Activated naive CD8-positive, alpha-beta T cell treated with anti-CD3 and anti-CD28 coated beads for 36 hours (primary cell): ENCODE data around the gene WDR43. TPM values are rescaled to one million over a fixed set of nuclear protein-coding genes. Genes with fewer than 3 reads are reported as not detected.

Experiments
- DNase-seq: peaks from one replicate; pipeline ENCODE4 v3.0.0; 2021
- H3K27ac Mint-ChIP-seq: one replicate; pipeline ENCODE4 v1.8.0; 2022; ENCODE audit warnings: mild to moderate bottlenecking, moderate library complexity, mixed read lengths
- H3K27me3 Mint-ChIP-seq: one replicate; pipeline ENCODE4 v1.8.0; 2022; ENCODE audit warnings: mild to moderate bottlenecking, mixed read lengths
- H3K36me3 Mint-ChIP-seq: one replicate; pipeline ENCODE4 v1.8.0; 2021; ENCODE audit warnings: mild to moderate bottlenecking, mixed read lengths
- H3K4me1 Mint-ChIP-seq: one replicate; pipeline ENCODE4 v1.8.0; 2021; ENCODE audit warnings: mixed read lengths
- H3K4me3 Mint-ChIP-seq: one replicate; pipeline ENCODE4 v1.8.0; 2022; ENCODE audit warnings: mild to moderate bottlenecking, moderate library complexity, mixed read lengths
- H3K9me3 Mint-ChIP-seq: one replicate; pipeline ENCODE4 v1.8.0; 2022; ENCODE audit warnings: mixed read lengths
- total RNA-seq, 2 experiments: library from RNA; stranded (reverse); gene quantifications; one replicate each; pipeline ENCODE4 v1.2.3, GENCODE V29; 2021

Gene WDR43
- total RNA-seq, 2 experiments from 2014 or later = 179 to 191 TPM

DNA sequence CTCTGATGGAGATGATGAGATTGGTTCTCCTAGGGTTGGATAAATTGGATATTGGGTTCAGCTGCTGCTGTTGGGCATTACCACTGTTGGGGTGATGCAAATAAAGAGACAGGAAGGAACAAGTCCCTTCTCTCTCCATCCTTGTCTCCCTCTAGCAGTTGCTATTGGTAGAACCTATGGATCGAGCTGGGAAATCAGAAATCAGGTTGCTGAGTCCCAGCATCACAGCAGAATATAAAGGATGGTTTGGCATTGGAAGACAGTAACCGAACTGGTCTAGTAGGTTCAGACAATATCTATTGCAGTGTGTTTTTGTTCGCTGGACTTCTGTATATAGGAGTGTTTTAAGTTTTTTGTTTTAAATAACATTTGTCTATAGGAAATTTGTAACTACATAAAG lies 8.1 kb downstream of the WDR43 start:
- Mint-ChIP-seq H3K4me1 (peaks cover 64% of the 10 kb centered on the region), H3K36me3 (peaks cover 47% of the 10 kb centered on the region), H3K9me3 (no peaks in the 10 kb centered on the region), H3K4me3 (no peak overlapping the region), H3K27me3 (no peaks in the 10 kb centered on the region), H3K27ac (no peak overlapping the region)
- DNase-seq = no peak

DNA sequence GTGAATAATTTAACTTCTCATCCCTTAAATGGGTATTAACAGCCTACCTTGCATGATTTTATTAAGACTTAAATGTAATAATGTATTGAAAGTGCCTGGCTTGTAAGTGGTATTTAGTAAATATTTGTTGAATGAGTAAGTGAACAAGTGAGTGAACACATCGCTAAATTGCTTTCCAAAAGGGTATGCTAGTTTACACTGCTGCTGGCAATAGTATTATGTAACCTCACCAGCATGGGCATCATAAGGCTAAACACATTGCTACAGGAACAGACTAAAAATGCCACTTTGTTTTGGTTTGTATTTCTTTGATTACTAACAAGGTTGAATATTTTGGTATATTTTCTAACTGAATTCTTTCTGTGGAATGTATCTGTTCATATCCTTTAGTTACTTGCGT lies 9.8 kb downstream of the WDR43 start:
- Mint-ChIP-seq H3K27ac (no peak overlapping the region), H3K27me3 (no peaks in the 10 kb centered on the region), H3K4me1 (peaks cover 52% of the 10 kb centered on the region), H3K9me3 (no peaks in the 10 kb centered on the region), H3K36me3 (peaks cover 46% of the 10 kb centered on the region), H3K4me3 (no peak overlapping the region)
- DNase-seq = no peak

- H3K4me1 Mint-ChIP-seq = peaks cover 48% of the 10 kb centered on the region
- H3K27ac Mint-ChIP-seq = peak overlapping the region; percentile 14
- no peaks in the 10 kb centered on the region for H3K9me3 Mint-ChIP-seq
- no peak overlapping the region for H3K4me3 Mint-ChIP-seq
- H3K36me3 Mint-ChIP-seq = peaks cover 48% of the 10 kb centered on the region
- DNase-seq = no peak
- no peaks in the 10 kb centered on the region for H3K27me3 Mint-ChIP-seq
Measured at GRCh38 chr2:28904802-28905457, 10.5 kb downstream of the WDR43 start.

DNA sequence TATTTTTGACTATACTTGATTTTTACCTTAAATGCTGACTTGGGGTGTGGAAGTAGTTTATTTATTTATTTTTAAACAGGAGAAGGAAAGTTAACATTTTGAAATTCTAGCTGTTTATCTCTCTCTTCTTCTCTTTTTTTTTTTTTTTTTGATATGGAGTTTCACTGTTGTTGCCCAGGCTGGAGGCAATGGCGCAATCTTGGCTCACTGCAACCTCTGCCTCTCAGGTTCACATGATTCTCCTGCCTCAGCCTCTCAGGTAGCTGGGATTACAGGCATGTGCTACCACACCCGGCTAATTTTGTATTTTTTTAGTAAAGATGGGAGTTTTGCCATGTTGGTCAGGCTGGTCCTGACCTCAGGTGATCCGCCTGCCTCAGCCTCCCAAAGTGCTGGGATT lies 11.1 kb downstream of the WDR43 start:
- no peak for DNase-seq
- H3K4me1 Mint-ChIP-seq = peaks cover 43% of the 10 kb centered on the region
- H3K36me3 Mint-ChIP-seq = peaks cover 50% of the 10 kb centered on the region
- H3K9me3 Mint-ChIP-seq = no peaks in the 10 kb centered on the region
- no peak overlapping the region for H3K4me3 Mint-ChIP-seq
- H3K27me3 Mint-ChIP-seq = no peaks in the 10 kb centered on the region
- peak overlapping the region; percentile 14 for H3K27ac Mint-ChIP-seq

GRCh38 chr2:28906376-28906775 lies 11.9 kb downstream of the WDR43 start:
- no peak for DNase-seq
- Mint-ChIP-seq H3K4me3 (no peak overlapping the region), H3K27me3 (no peaks in the 10 kb centered on the region), H3K27ac (peak overlapping the region; percentile 15), H3K36me3 (peaks cover 43% of the 10 kb centered on the region), H3K9me3 (no peaks in the 10 kb centered on the region), H3K4me1 (peaks cover 34% of the 10 kb centered on the region)

DNA sequence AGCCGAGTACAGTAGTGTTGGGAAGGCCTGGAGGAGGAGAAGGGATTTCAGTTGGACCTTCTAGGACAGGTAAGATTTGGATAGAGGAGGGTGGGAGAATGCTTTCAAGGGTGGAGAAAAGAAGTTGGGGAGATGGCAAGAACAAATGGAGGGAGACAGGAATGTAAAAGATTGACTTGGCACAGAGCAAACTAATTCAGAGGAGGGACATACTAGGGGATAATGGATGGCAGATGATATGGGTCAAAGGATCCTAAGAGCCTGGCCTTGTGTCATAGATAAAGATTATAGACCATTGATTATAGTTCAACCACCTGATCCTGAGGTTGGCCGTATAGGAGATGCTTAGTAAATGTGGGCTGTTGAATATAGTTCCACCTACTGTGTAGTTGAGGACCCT lies 12.4 kb downstream of the WDR43 start:
- H3K36me3 Mint-ChIP-seq = peaks cover 41% of the 10 kb centered on the region
- DNase-seq = no peak
- H3K4me1 Mint-ChIP-seq = peaks cover 32% of the 10 kb centered on the region
- H3K9me3 Mint-ChIP-seq = no peaks in the 10 kb centered on the region
- no peaks in the 10 kb centered on the region for H3K27me3 Mint-ChIP-seq
- no peak overlapping the region for H3K4me3 Mint-ChIP-seq
- H3K27ac Mint-ChIP-seq = peak overlapping the region; percentile 15

DNA sequence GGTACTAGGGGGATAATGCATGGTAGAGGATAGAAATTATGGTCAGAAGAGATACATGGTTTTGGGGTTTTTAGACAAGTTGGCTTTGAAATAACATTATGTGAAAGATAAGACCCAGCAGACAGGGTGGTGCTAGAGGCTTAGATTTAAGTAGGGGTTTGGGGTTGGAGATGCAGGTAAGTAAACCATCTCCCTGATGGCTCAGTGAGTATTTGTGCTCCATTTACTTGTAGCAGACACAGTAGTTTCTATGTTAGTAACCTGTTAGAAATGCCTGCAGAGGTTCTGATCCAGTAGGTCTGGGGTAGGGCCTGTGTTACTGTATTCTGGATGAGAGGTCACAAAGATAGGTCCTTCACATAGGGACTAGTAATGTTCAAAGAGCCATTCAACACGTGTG lies 13.7 kb downstream of the WDR43 start:
- Mint-ChIP-seq H3K4me3 (no peak overlapping the region), H3K27ac (no peak overlapping the region), H3K27me3 (no peaks in the 10 kb centered on the region), H3K4me1 (peaks cover 27% of the 10 kb centered on the region), H3K36me3 (peaks cover 43% of the 10 kb centered on the region), H3K9me3 (no peaks in the 10 kb centered on the region)
- DNase-seq = no peak

DNA sequence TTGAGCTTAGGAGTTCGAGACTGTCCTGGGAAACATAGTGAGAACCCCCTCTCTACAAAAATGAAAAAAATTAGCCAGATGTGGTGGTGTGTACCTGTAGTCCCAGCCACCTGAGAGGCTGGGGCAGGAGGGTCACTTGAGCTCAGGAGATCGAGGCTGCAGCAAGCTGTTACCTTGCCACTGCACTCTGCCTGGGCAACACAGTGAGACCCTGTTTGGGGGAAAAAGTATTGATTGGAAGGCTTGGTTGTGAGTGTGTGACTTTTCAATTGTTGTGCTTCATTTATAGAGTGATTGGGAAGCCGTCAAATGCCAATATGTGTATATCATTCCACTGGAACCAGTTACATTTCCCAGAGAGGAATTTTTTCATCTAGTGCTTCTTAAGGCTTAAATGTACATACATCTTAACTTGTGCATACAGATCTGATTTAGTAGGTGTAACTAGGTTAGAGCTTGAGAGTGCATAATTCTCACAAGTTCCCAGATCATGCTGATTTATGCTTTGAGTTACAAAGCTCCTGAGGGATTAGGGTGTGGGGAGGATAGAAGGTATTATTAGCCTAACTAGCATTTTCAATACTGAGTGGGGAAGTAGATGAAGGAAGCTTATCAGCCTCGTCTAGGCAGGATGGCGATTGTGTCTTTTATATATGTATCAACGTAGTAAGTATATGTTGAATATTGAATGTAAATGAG lies 15.3 kb downstream of the WDR43 start:
- no peak for DNase-seq

DNA sequence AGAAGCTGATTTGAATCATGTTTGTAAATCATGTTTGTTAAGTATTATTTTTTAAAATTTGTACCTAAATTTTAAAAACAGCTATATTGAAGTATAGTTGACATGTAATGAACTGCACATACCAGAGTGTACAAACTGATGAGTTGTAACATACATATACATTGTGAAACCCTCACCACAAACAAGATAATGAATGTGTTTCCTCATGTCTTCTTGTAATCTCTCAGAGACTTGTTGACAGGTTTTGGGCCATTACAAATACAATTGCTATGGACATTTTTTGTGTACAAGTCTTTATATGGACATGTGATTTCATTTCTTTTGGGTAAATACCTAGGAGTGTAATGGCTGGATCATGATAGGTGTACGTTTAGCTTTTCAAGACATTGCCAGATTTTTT lies 21.5 kb downstream of the WDR43 start:
- no peaks in the 10 kb centered on the region for H3K4me1 Mint-ChIP-seq
- no peak overlapping the region for H3K4me3 Mint-ChIP-seq
- H3K36me3 Mint-ChIP-seq = peaks cover 28% of the 10 kb centered on the region
- no peak overlapping the region for H3K27ac Mint-ChIP-seq
- no peak for DNase-seq
- no peaks in the 10 kb centered on the region for H3K9me3 Mint-ChIP-seq
- H3K27me3 Mint-ChIP-seq = no peaks in the 10 kb centered on the region

More for the DNA sequence above, 15.3 kb downstream of the WDR43 start:
- H3K27me3 Mint-ChIP-seq = no peaks in the 10 kb centered on the region
- H3K27ac Mint-ChIP-seq = no peak overlapping the region
- peaks cover 14% of the 10 kb centered on the region for H3K4me1 Mint-ChIP-seq
- no peaks in the 10 kb centered on the region for H3K9me3 Mint-ChIP-seq
- H3K4me3 Mint-ChIP-seq = no peak overlapping the region
- H3K36me3 Mint-ChIP-seq = peaks cover 41% of the 10 kb centered on the region

- no peaks in the 10 kb centered on the region for H3K4me1 Mint-ChIP-seq
- no peak overlapping the region for H3K4me3 Mint-ChIP-seq
- H3K36me3 Mint-ChIP-seq = peaks cover 55% of the 10 kb centered on the region
- H3K9me3 Mint-ChIP-seq = no peaks in the 10 kb centered on the region
- DNase-seq = no peak
- H3K27ac Mint-ChIP-seq = no peak overlapping the region
- no peaks in the 10 kb centered on the region for H3K27me3 Mint-ChIP-seq
Measured at GRCh38 chr2:28926847-28927246, 32.4 kb downstream of the WDR43 start.

DNA sequence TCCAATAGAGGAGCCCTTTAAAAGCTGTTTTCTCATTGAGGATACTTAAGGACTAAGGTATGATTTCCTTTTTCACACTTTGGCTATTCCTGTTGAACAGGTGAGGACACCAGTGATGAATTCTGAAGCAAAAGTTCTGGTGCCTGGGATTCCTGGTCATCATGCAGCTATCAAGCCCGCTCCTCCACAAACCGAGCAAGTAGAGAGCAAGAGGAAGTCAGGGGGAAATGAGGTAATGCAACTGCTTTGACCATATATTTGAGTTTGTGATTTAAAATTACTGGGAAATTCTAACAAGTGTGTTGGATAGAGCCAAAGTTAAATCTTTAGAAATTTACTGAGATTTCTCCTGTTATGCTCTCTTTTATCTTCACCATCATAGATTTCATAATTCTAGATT lies 33.0 kb downstream of the WDR43 start:
- H3K27me3 Mint-ChIP-seq = no peaks in the 10 kb centered on the region
- H3K4me3 Mint-ChIP-seq = no peak overlapping the region
- H3K27ac Mint-ChIP-seq = peak overlapping the region; percentile 23
- peaks cover 52% of the 10 kb centered on the region for H3K36me3 Mint-ChIP-seq
- no peak for DNase-seq
- H3K9me3 Mint-ChIP-seq = no peaks in the 10 kb centered on the region
- no peaks in the 10 kb centered on the region for H3K4me1 Mint-ChIP-seq

GRCh38 chr2:28927878-28928277 lies 33.4 kb downstream of the WDR43 start:
- Mint-ChIP-seq H3K9me3 (no peaks in the 10 kb centered on the region), H3K4me1 (no peaks in the 10 kb centered on the region), H3K4me3 (no peak overlapping the region), H3K27ac (peak overlapping the region; percentile 40), H3K27me3 (no peaks in the 10 kb centered on the region), H3K36me3 (peaks cover 48% of the 10 kb centered on the region)
- DNase-seq = no peak

GRCh38 chr2:28929581-28929980 lies 35.1 kb downstream of the WDR43 start:
- H3K27ac Mint-ChIP-seq = no peak overlapping the region
- H3K9me3 Mint-ChIP-seq = no peaks in the 10 kb centered on the region
- no peaks in the 10 kb centered on the region for H3K27me3 Mint-ChIP-seq
- no peak for DNase-seq
- H3K36me3 Mint-ChIP-seq = peaks cover 35% of the 10 kb centered on the region
- no peak overlapping the region for H3K4me3 Mint-ChIP-seq
- H3K4me1 Mint-ChIP-seq = no peaks in the 10 kb centered on the region

GRCh38 chr2:28930205-28930604 lies 35.7 kb downstream of the WDR43 start:
- Mint-ChIP-seq H3K36me3 (peaks cover 30% of the 10 kb centered on the region), H3K4me1 (no peaks in the 10 kb centered on the region), H3K9me3 (no peaks in the 10 kb centered on the region), H3K4me3 (no peak overlapping the region), H3K27ac (no peak overlapping the region), H3K27me3 (no peaks in the 10 kb centered on the region)
- DNase-seq = no peak

GRCh38 chr2:28934769-28935168 lies 40.3 kb downstream of the WDR43 start:
- peaks cover 4% of the 10 kb centered on the region for H3K4me1 Mint-ChIP-seq
- no peak overlapping the region for H3K4me3 Mint-ChIP-seq
- H3K36me3 Mint-ChIP-seq = peaks cover 29% of the 10 kb centered on the region
- H3K27me3 Mint-ChIP-seq = no peaks in the 10 kb centered on the region
- H3K9me3 Mint-ChIP-seq = no peaks in the 10 kb centered on the region
- no peak overlapping the region for H3K27ac Mint-ChIP-seq
- no peak for DNase-seq

DNA sequence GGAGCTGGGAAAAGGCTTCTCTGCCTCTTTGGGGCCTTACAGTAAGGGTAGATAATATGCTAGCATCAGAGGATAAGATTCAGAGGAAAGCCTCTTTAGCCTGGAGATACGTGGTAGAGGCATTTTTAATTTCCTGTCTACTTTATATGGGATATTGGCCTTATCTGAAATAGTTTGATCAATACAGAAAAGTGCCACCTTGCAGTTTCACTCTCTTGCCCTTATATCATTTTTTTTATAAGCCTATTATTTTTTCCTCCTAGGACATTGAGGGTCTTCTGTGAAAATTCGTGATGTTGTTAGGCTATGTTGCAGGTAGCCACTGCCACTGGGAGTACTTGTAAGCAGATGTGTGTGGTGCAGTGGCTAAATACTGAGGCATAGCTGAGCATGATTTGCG lies 46.5 kb downstream of the WDR43 start:
- no peak for DNase-seq
- Mint-ChIP-seq H3K4me1 (peaks cover 13% of the 10 kb centered on the region), H3K36me3 (peaks cover 53% of the 10 kb centered on the region), H3K9me3 (no peaks in the 10 kb centered on the region), H3K4me3 (no peak overlapping the region), H3K27ac (peak overlapping the region; percentile 79), H3K27me3 (no peaks in the 10 kb centered on the region)
